Endothelial cell of umbilical vein (primary cell): ENCODE measurements around the gene SUGCT. TPM values are rescaled to one million over a fixed set of nuclear protein-coding genes. Genes with fewer than 3 reads are reported as not detected.

Source experiments
- BruUV-seq: library from RNA; stranded (reverse); fragments of 400-500 nt; replicated peaks from 2 replicates; lab custom pipeline; 2021; lab: Mats Ljungman, UMichigan
- CTCF ChIA-PET: fragments of 300-600, 350-600 bp; sonication (Branson Sonifier 250); formaldehyde crosslinking; loops from one replicate; lab custom pipeline; 2021; ENCODE audit warnings: antibody characterized with exemption, inconsistent platforms; lab: Charles Lee
- POLR2A ChIA-PET: fragments of 300-600, 350-600 bp; sonication (Branson Sonifier 250); formaldehyde crosslinking; loops from one replicate; lab custom pipeline; 2021; ENCODE audit warnings: antibody characterized with exemption, inconsistent platforms; lab: Charles Lee
- DNase-seq: peaks from one replicate; pipeline ENCODE4 v3.0.0-alpha.2; 2011; ENCODE audit warnings: low read depth, low spot score
- FAIRE-seq: peaks from 2 replicates; lab custom pipeline; 2011; peaks lifted over from hg19 to GRCh38; lab: Jason Lieb, UNC
- H2AFZ ChIP-seq: 2 replicates; pipeline ENCODE4 v1.6.0; 2012; ENCODE audit warnings: low read depth, low read length, control low read depth, inconsistent platforms
- H3K27ac ChIP-seq: 2 replicates; pipeline ENCODE4 v1.5.1; 2011; ENCODE audit warnings: low read depth, mild to moderate bottlenecking, control low read depth, low read length, moderate library complexity; ENCODE audit not compliant: insufficient read depth
- H3K27me3 ChIP-seq, 2 experiments: 2 replicates each; pipeline versions ENCODE4 v1.6.0 to v1.6.1; 2011; ENCODE audit warnings: low read length in 2 of 2, mixed read lengths in 1 of 2; ENCODE audit not compliant: control insufficient read depth in 2 of 2, insufficient read depth in 2 of 2
- H3K36me3 ChIP-seq, 2 experiments: 2 replicates in 1 of 2; 3 replicates in 1 of 2; pipeline ENCODE4 v1.5.1; 2011; ENCODE audit warnings: low read length in 2 of 2, mild to moderate bottlenecking in 1 of 2, moderate library complexity in 1 of 2; ENCODE audit not compliant: control insufficient read depth in 2 of 2, insufficient read depth in 2 of 2; ENCODE audit errors: extremely low read depth in 1 of 2
- H3K4me1 ChIP-seq: 3 replicates; pipeline ENCODE4 v1.5.1; 2011; ENCODE audit warnings: mild to moderate bottlenecking, low read length; ENCODE audit not compliant: control insufficient read depth, insufficient read depth; ENCODE audit errors: extremely low read depth
- H3K4me2 ChIP-seq: 2 replicates; pipeline ENCODE4 v1.6.1; 2011; ENCODE audit warnings: low read length, control low read depth, mixed read lengths; ENCODE audit not compliant: insufficient read depth
- H3K4me3 ChIP-seq, 3 experiments: fragments of 200-600 bp in 1 of 3; sonication (generic), shearing (Covaris generic) in 1 of 3; replicated peaks in 1 of 3; 2 replicates each; pipeline ENCODE4 v1.5.1; 2011 to 2016; ENCODE audit warnings: control low read depth in 3 of 3, low read length in 3 of 3, mild to moderate bottlenecking in 2 of 3, inconsistent platforms in 1 of 3, low read depth in 1 of 3, moderate library complexity in 1 of 3; ENCODE audit not compliant: insufficient read depth in 1 of 3
- H3K79me2 ChIP-seq: 2 replicates; pipeline ENCODE4 v1.6.0; 2012; ENCODE audit warnings: low read length, inconsistent platforms; ENCODE audit not compliant: control insufficient read depth, insufficient read depth
- H3K9ac ChIP-seq: replicated peaks from 2 replicates; pipeline ENCODE3; 2011; ENCODE audit warnings: low read length, control low read depth; ENCODE audit not compliant: insufficient read depth; ENCODE audit errors: extremely low read depth
- H3K9me1 ChIP-seq: replicated peaks from 3 replicates; pipeline ENCODE4 v1.6.0; 2011; ENCODE audit warnings: mild to moderate bottlenecking, low read length; ENCODE audit not compliant: control insufficient read depth, insufficient read depth; ENCODE audit errors: extremely low read depth
- H3K9me3 ChIP-seq: replicated peaks from 2 replicates; pipeline ENCODE4 v1.5.1; 2012; ENCODE audit warnings: low read length, inconsistent platforms; ENCODE audit not compliant: control insufficient read depth, insufficient read depth
- H4K20me1 ChIP-seq: replicated peaks from 2 replicates; pipeline ENCODE3; 2011; ENCODE audit warnings: mild to moderate bottlenecking, low read length; ENCODE audit not compliant: control insufficient read depth, insufficient read depth; ENCODE audit errors: extremely low read depth
- CTCF ChIP-seq, 2 donors: IDR thresholded peaks; 1 replicate in 1 of 2; 2 replicates in 1 of 2; pipeline ENCODE4 v1.5.1; 2011; ENCODE audit warnings: low read length in 2 of 2, mild to moderate bottlenecking in 2 of 2, moderate library complexity in 2 of 2, control low read depth in 1 of 2, inconsistent platforms in 1 of 2, low read depth in 1 of 2; ENCODE audit not compliant: insufficient read depth in 1 of 2; ENCODE audit errors: extremely low read depth in 1 of 2
- EZH2 ChIP-seq: IDR thresholded peaks from 2 replicates; pipeline ENCODE4 v1.6.1; 2012; ENCODE audit warnings: borderline replicate concordance, low read depth, mild to moderate bottlenecking, moderate library complexity, low read length, inconsistent platforms; ENCODE audit not compliant: severe bottlenecking
- FOS ChIP-seq: IDR thresholded peaks from 2 replicates; pipeline ENCODE4 v1.6.1; 2011; ENCODE audit warnings: mild to moderate bottlenecking, low read length, moderate library complexity, borderline replicate concordance; ENCODE audit not compliant: insufficient read depth
- GATA2 ChIP-seq: IDR thresholded peaks from 2 replicates; pipeline ENCODE4 v1.7.0; 2011; ENCODE audit warnings: low read depth, mild to moderate bottlenecking, moderate library complexity, mixed read lengths, low read length; ENCODE audit not compliant: insufficient read length, insufficient read depth
- JUN ChIP-seq: IDR thresholded peaks from 2 replicates; pipeline ENCODE4 v1.6.1; 2011; ENCODE audit warnings: borderline replicate concordance, low read depth; ENCODE audit not compliant: insufficient read length, insufficient read depth
- MYC ChIP-seq: IDR thresholded peaks from one replicate; pipeline ENCODE4 v1.6.1; 2011; ENCODE audit warnings: mild to moderate bottlenecking, low read depth, low read length
- POLR2A ChIP-seq: IDR thresholded peaks from 2 replicates; pipeline ENCODE4 v1.6.1; 2012; ENCODE audit warnings: low read depth, mild to moderate bottlenecking, control low read depth, low read length
- POLR2AphosphoS5 ChIP-seq: IDR thresholded peaks from 2 replicates; pipeline ENCODE4 v1.6.1; 2012; ENCODE audit warnings: low read depth, mild to moderate bottlenecking, control low read depth, low read length, moderate library complexity; ENCODE audit not compliant: insufficient read depth
- dilution Hi-C: fragments of 300-500 bp; cut with MboI; formaldehyde crosslinking; loops from one replicate; pipeline ENCODE4 v1.15.0; 2019; ENCODE audit warnings: low sequenced_read_pairs; ENCODE audit not compliant: extremely low pct_ligation_motif_present
- intact Hi-C: fragments of 100-400 bp; cut with micrococcal nuclease; formaldehyde crosslinking; loops from one replicate; pipeline ENCODE4 v1.10.0; 2022
- polyA plus RNA-seq, 4 experiments: library from polyadenylated mRNA; depleted of rRNA in 3 of 4; stranded (reverse) in 3 of 4; unstranded in 1 of 4; fragments of >200 nt; gene quantifications; 2 replicates each; pipeline versions ENCODE4 v1.2.1 to v1.2.3, GENCODE V29; 2011 to 2012; ENCODE audit warnings: missing spikeins in 1 of 4
- total RNA-seq: library from RNA; stranded (reverse); gene quantifications from 2 replicates; pipeline ENCODE4 v1.2.3, GENCODE V29; 2021
- TF ChIP-seq, protein P1 (sequence below): IDR thresholded peaks from 2 replicates; pipeline ENCODE4 v1.6.1; 2011; ENCODE audit not compliant: insufficient read depth, insufficient read length

The SUGCT gene
- total and polyA plus RNA-seq, 2 donors (not counting 3 experiments of a cell fraction or from before 2014, with no cell fraction given) = 1.2 to 1.4 TPM

- Histone ChIP-seq H3K4me1 (no peaks in the 10 kb centered on the region), H3K79me2 (no peaks in the 10 kb centered on the region), H4K20me1 (no peaks in the 10 kb centered on the region), H3K36me3 (no peaks in the 10 kb centered on the region), H3K4me3 (no peak overlapping the region), H3K9me3 (no peaks in the 10 kb centered on the region), H2AFZ (no peak overlapping the region), H3K27ac (no peak overlapping the region), H3K4me2 (no peak overlapping the region), H3K9me1 (no peaks in the 10 kb centered on the region), H3K9ac (no peak overlapping the region), H3K27me3 (no peaks in the 10 kb centered on the region)
- FAIRE-seq (no peak), DNase-seq (no peak)
- no peak for TF ChIP-seq GATA2
- TF ChIP-seq CTCF (IDR thresholded peaks at IDR 0.05; ENCODE audit: extremely low read depth in 1 of 2, insufficient read depth in 1 of 2, low read depth in 1 of 2, low read length in 2 of 2) = no peak
- no peak for TF ChIP-seq POLR2AphosphoS5
- no peak for TF ChIP-seq POLR2A
- TF ChIP-seq JUN = no peak
- no peak for TF ChIP-seq FOS
- no peak for TF ChIP-seq EZH2
- TF ChIP-seq, protein P1, sequence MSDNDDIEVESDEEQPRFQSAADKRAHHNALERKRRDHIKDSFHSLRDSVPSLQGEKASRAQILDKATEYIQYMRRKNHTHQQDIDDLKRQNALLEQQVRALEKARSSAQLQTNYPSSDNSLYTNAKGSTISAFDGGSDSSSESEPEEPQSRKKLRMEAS = no peak
- TF ChIP-seq MYC = no peak
- ChIA-PET CTCF (interaction anchor here (1.3 to 1.6 kb wide), 2 partner anchors 74 to 75 kb away, joined by 3 read pairs; no protein-coding TSS in a partner anchor), POLR2A (no interaction called here)
- no TSS peak for BruUV-seq
- dilution Hi-C loops (no loop called here), intact Hi-C loops (no loop called here)
Observed at GRCh38 chr7:40530292-40530691, 395.5 kb downstream of the SUGCT start.
